DND-41 (cell line): Measurements from ENCODE around the gene C16orf74.
A peak's percentile ranks its signal among the peaks of the same experiment; 100 is the strongest.

Source experiments
- ATAC-seq: fragments of 200-7000 bp; cut with Tn5 transposase; 3 replicates; pipeline ENCODE4 v1.9.1; 2021; ENCODE audit warnings: low read depth; ENCODE audit not compliant: insufficient read depth
- DNase-seq: peaks from one replicate; pipeline ENCODE4 v3.0.0-alpha.2; 2020
- H2AFZ ChIP-seq: 2 replicates; pipeline ENCODE4 v1.6.0; 2012; ENCODE audit warnings: low read depth, low read length
- H3K27ac ChIP-seq: 2 replicates; pipeline ENCODE4 v1.5.1; 2012; ENCODE audit warnings: low read length, inconsistent platforms
- H3K27me3 ChIP-seq: fragments of 200-600 bp; sonication (generic); 2 replicates; pipeline ENCODE4 v1.6.0; 2012; ENCODE audit warnings: low read length, mild to moderate bottlenecking, inconsistent platforms; ENCODE audit not compliant: insufficient read depth, poor library complexity
- H3K36me3 ChIP-seq: 2 replicates; pipeline ENCODE4 v1.5.1; 2012; ENCODE audit warnings: low read length, inconsistent platforms; ENCODE audit not compliant: insufficient read depth
- H3K4me1 ChIP-seq: 2 replicates; pipeline ENCODE4 v1.5.1; 2012; ENCODE audit warnings: mild to moderate bottlenecking, low read length; ENCODE audit not compliant: insufficient read depth
- H3K4me2 ChIP-seq: 2 replicates; pipeline ENCODE4 v1.6.0; 2012; ENCODE audit warnings: mild to moderate bottlenecking, moderate library complexity, low read length, inconsistent platforms; ENCODE audit not compliant: insufficient read depth
- H3K4me3 ChIP-seq, 2 experiments: fragments of 200-600 bp in 1 of 2; shearing (Covaris generic) in 1 of 2; 2 replicates each; pipeline ENCODE4 v1.5.1; 2012 to 2016; ENCODE audit warnings: inconsistent platforms in 2 of 2, low read length in 2 of 2, mild to moderate bottlenecking in 2 of 2, low read depth in 1 of 2, moderate library complexity in 1 of 2
- H3K79me2 ChIP-seq: 2 replicates; pipeline ENCODE4 v1.6.0; 2012; ENCODE audit warnings: low read length, inconsistent platforms; ENCODE audit not compliant: insufficient read depth
- H3K9ac ChIP-seq: 2 replicates; pipeline ENCODE4 v1.6.0; 2012; ENCODE audit warnings: low read depth, mild to moderate bottlenecking, inconsistent platforms, low read length, moderate library complexity
- H3K9me3 ChIP-seq: 2 replicates; pipeline ENCODE4 v1.5.1; 2012; ENCODE audit warnings: low read length, moderate library complexity, mild to moderate bottlenecking, inconsistent platforms; ENCODE audit not compliant: insufficient read depth, severe bottlenecking
- H4K20me1 ChIP-seq: 2 replicates; pipeline ENCODE4 v1.6.0; 2012; ENCODE audit warnings: low read length; ENCODE audit not compliant: insufficient read depth
- CTCF ChIP-seq: IDR thresholded peaks from 2 replicates; pipeline ENCODE4 v1.5.1; 2012; ENCODE audit warnings: borderline replicate concordance, low read length, moderate library complexity, mild to moderate bottlenecking; ENCODE audit not compliant: poor library complexity, severe bottlenecking; ENCODE audit errors: extremely low read depth
- EZH2 ChIP-seq: IDR thresholded peaks from 3 replicates; pipeline ENCODE4 v1.6.1; 2012; ENCODE audit warnings: borderline replicate concordance, low read depth, mild to moderate bottlenecking, moderate library complexity, low read length, inconsistent platforms; ENCODE audit not compliant: severe bottlenecking

C16orf74 gene

GRCh38 chr16:85750146-85750826 is 610 bp downstream of the C16orf74 start:
- no peak overlapping the region for H3K27ac ChIP-seq
- H3K9ac ChIP-seq: peak overlapping the region; percentile 32; the same call in 1 of the 2 replicates
- TF ChIP-seq EZH2 (peak; percentile 84), CTCF (no peak)
- peak; percentile 63 for DNase-seq
- peak; percentile 71 for ATAC-seq
- peaks cover 33% of the 10 kb centered on the region for H3K27me3 ChIP-seq
- peak overlapping the region; percentile 45 for H2AFZ ChIP-seq
- H4K20me1 ChIP-seq: peaks cover 10% of the 10 kb centered on the region; the same call in 1 of the 2 replicates
- H3K4me2 ChIP-seq: peak overlapping the region; percentile 66
- H3K36me3 ChIP-seq: no peaks in the 10 kb centered on the region
- no peaks in the 10 kb centered on the region for H3K9me3 ChIP-seq
- peak overlapping the region in 1 of 2 experiments; percentile 45; a peak in 2 of 4 replicates for H3K4me3 ChIP-seq
- H3K79me2 ChIP-seq: no peaks in the 10 kb centered on the region
- H3K4me1 ChIP-seq: peaks cover 11% of the 10 kb centered on the region

GRCh38 chr16:85749771-85750145 is 1.1 kb downstream of the C16orf74 start:
- DNase-seq (no peak), ATAC-seq (peak; percentile 18; the same call in 1 of the 3 replicates)
- Histone ChIP-seq H3K4me3 (no peak overlapping the region), H3K9ac (no peak overlapping the region), H3K4me2 (peak overlapping the region; percentile 66), H4K20me1 (peaks cover 10% of the 10 kb centered on the region; the same call in 1 of the 2 replicates), H3K27me3 (peaks cover 33% of the 10 kb centered on the region), H3K9me3 (no peaks in the 10 kb centered on the region), H3K4me1 (peaks cover 11% of the 10 kb centered on the region), H3K27ac (no peak overlapping the region), H3K36me3 (no peaks in the 10 kb centered on the region), H2AFZ (no peak overlapping the region), H3K79me2 (no peaks in the 10 kb centered on the region)
- TF ChIP-seq EZH2 (no peak), CTCF (no peak)

- H3K4me3 ChIP-seq: no peak overlapping the region
- ATAC-seq (no peak), DNase-seq (no peak)
- peaks cover 3% of the 10 kb centered on the region; the same call in 1 of the 2 replicates for H4K20me1 ChIP-seq
- no peak overlapping the region for H3K27ac ChIP-seq
- H3K4me2 ChIP-seq: no peak overlapping the region
- no peaks in the 10 kb centered on the region for H3K79me2 ChIP-seq
- H3K36me3 ChIP-seq: no peaks in the 10 kb centered on the region
- H3K27me3 ChIP-seq: peaks cover 25% of the 10 kb centered on the region
- TF ChIP-seq EZH2 (no peak), CTCF (no peak)
- H3K4me1 ChIP-seq: peaks cover 11% of the 10 kb centered on the region
- no peaks in the 10 kb centered on the region for H3K9me3 ChIP-seq
- no peak overlapping the region for H3K9ac ChIP-seq
- no peak overlapping the region for H2AFZ ChIP-seq
Observed at GRCh38 chr16:85746460-85747215, 4.3 kb downstream of the C16orf74 start.
